ENCODE results near the gene BORCS5. TPM values are rescaled to one million over a fixed set of nuclear protein-coding genes. Genes with fewer than 3 reads are reported as not detected.
A peak's percentile ranks its signal among the peaks of the same experiment; 100 is the strongest.

The BORCS5 gene
- total RNA-seq, 1 donor from 2014 or later: 3.7 TPM

DNA sequence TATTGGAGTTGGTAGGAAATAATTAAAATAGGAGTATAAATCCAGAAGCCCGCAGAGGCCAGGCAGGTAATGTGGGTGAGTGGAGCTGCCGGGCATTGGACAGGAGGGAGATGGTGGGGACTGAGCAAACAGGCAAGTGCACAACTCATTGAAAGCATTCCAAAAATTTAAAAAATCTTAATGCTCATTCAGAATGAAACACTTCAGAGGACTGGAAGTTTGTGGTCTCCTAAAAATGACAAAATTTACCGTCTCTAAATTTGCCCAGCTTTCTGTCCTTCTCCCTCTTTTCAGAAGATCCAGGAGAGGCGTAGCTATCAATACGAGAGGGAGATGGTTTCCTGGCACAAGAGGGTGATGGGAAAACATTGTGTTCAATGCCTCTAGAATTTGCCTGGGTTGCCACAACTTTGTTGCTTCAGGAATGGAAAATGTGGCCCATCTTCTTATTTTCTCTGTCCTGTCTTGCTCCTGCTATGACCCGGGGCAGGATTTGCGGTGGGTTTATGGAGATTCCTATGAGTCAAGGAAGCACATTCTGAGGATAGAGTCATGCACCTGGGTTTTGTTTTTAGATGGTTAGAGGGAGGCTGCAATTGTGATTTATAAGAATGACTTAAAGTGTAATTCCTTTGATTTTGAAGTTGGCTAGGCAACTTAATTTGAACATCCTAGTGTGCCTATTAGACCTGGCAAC lies 72.2 kb downstream of the BORCS5 start:
- no peak for DNase-seq (ENCODE audit: low read depth in 2 of 2)

DNA sequence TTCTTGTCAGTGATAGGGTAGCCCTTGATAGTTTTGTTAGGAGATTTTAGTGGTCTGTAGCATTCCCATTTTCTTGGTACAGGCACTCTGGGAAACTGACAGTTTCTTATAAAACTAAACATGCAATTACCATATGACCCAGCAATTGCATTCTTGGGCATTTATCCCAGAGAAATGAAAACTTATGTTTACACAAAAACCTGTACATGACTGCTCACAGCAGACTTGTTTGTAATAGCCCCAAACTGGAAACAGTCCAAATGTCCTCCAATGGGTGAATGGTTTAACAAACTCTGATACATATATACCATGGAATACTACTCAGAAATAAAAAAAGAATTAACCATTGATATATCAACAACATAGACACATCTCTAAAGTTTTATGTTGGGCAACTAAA lies 75.5 kb downstream of the BORCS5 start:
- peak; percentile 29 to 78 for DNase-seq (ENCODE audit: low read depth in 2 of 2)

DNA sequence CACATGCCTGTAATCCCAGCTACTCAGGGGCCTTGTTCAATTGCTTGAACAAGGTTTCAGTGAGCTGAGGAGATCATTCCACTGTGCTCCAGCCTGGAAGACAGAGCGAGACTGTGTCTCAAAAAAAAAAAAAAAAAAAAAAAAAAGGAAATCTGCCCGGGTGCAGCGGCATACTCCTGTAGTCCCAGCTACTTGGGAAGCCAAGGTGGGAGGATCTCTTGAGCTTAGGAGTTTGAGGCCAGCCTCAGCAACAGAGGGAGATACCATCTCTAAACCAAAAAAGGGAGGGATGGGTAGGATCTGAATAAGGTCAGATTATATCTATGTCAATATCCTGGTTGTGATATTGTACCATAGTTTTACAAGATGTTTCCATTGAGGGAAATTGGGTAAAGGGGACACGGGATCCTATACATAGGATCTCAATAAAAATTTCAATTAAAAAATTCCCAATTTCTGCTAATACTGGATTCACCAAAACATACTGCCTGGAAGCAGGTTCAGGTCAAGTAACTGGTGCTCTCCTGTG lies 76.4 kb downstream of the BORCS5 start:
- no peak for DNase-seq (ENCODE audit: low read depth in 2 of 2)

DNA sequence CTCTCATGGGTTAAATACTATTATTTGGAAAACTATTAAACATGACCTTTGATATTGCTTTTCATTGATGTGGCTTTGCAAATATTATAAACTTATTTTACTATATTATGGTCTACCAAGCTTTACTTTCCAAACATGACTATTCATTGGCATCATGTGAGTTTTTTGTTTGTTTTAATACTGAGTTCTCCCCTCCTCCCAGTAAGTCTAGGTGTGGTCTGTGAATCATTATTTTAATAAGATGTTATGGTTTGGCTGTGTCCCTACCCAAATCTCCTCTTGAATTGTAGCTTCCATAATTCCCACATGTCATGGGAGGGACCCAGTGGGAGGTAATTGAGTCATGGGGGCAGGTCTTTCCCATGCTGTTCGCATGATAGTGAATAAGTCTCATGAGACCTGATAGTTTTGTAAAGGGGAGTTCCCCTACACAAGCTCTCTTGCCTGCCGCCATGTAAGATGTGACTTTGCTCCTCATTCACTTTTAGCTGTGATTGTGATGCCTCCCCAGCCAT lies 80.0 kb downstream of the BORCS5 start:
- DNase-seq (ENCODE audit: low read depth in 2 of 2): no peak

DNA sequence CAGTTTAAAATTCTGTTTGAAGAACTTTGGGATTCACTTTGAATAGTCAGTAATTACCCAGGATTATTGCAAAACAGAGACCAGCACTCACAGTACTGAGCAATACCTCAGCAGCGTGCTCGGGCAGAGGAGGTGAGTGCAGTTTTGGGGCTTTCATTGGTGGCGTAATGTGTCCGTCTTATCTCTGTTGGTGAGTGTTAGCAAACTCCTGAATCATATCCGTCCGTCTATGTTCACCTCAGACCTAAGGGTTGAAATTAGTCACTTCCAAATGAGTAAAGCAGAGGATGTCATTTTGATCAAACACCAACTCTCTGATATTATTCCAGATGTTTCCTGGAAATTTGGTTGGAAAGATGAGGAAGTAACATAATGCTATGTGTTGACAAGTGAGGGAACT lies 82.8 kb downstream of the BORCS5 start:
- peak; percentile 99 for DNase-seq (ENCODE audit: low read depth in 2 of 2)

DNA sequence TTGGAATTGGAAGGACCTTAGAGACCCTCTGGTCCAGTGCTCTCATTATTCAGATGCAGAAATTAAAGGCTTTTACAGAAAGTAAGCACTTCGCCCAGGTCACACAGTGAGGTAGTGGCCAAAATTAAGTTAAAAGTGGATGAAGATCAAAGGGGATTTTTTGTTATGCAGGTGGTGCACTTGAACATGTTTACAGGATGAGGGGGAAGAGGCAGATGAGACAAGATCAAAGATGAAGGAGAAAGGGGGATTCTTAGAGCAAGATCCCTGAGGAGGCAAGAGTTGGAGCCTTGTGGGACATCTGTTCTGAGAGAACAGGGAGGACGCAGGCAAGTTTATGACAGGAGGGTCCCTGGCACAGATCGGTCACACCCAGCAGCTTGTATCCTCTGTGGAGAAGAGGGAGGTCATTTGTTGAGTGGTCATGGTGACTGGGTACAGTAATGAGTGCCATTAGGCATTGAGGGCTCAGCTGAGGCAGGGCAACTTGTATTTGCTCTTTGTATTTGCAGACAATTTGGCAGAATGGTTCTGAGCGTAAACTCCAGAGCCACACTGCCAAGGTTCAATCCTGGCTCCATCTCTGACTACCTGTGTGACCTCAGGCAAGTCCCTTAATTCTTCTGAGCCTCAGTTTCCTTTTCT lies 84.0 kb downstream of the BORCS5 start:
- DNase-seq (ENCODE audit: low read depth in 2 of 2): no peak

DNA sequence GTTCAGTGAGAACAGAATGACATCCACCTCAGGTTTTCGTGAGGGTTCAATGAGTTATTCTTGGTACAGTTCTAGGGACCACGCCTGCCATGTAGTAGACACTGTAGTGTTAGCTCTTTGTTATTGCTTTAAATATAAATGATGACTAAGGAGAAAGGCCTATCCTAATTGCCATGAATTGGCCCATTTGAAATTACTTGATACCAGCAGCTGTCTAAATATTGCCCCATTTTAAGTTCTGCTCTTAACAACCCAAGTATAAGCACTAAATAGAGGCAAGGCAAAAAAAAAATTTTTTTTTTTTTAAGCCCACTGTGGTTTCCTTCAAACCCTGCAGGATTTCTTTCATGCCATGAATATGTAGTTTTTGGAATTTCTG lies 84.5 kb downstream of the BORCS5 start:
- no peak for DNase-seq (ENCODE audit: low read depth in 2 of 2)

DNA sequence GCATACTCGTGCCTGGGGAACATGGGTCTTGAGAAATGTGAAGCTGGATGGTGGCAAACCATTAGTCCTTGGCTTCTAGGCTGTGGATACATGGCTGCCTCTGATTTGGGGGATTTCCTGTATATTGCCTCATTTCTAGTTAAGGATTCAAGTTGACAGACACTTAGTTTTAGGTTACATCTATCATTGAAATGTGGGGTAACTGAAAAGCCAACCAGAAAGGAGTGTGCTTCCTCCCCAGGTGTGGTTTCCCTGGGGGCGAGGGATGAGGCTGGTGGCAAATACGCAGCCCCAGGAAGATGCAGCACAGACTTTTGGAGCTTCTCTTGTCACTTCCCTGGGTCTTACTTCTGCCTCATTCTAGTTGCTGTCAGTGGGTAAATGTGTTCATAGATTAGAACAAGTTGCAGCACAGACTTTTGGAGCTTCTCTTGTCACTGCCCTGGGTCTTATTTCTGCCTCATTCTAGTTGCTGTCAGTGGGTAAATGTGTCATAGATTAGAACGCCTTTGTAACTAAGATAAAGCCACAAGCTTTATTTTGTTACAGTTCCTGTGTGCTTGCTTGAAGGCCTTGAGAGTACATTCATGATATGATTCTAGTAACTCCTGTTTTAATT lies 85.1 kb downstream of the BORCS5 start:
- DNase-seq (ENCODE audit: low read depth in 2 of 2): peak in 1 of 2 donors; percentile 9

DNA sequence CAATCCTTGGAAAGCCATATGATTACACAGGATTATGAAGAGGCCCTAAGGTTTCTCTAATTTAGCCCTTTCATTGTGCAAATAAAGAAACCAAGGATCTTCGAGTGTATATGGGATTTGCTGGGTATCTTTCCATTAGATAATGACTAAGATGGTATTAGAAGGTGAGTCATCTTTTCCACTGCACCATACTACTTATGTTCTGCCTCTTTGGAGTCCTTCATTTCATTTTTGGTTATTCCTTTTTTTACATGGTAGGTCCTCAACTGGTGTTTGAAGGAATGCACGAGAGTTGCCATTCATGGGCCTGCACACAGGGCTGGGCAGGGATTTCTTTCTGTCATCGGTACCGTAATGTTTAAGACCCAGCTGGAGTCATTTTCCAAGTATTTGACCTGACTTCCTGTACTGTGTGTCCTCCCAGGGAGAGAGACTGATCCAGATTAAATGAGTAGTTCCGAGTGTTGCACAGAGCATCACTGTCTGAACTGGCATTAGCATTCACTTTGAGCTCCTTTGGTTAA lies 85.7 kb downstream of the BORCS5 start:
- DNase-seq (ENCODE audit: low read depth in 2 of 2): peak in 1 of 2 donors; percentile 72

DNA sequence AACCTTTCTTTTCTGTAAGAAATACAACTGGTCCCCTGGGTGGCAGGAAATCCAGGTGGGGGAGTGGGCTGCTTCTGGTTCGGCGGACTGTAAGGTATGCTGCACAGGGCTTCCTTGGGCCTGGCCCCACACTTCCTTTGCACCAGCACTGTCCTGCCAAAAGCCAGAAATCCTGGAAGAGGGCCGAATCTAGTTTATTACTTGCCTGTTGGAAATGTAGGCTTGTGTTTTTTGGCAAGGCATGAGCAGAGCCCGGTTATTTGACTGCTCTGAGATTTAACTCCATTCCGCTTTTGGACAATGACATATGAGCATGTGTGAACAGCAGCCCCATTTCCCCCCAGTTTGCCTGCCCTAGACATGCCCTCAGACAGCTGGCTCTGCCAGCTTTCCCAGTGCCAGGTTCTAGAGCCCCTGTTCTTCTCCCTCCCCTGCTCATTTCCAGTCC lies 86.6 kb downstream of the BORCS5 start:
- peak; percentile 83 for DNase-seq (ENCODE audit: low read depth in 2 of 2)

DNA sequence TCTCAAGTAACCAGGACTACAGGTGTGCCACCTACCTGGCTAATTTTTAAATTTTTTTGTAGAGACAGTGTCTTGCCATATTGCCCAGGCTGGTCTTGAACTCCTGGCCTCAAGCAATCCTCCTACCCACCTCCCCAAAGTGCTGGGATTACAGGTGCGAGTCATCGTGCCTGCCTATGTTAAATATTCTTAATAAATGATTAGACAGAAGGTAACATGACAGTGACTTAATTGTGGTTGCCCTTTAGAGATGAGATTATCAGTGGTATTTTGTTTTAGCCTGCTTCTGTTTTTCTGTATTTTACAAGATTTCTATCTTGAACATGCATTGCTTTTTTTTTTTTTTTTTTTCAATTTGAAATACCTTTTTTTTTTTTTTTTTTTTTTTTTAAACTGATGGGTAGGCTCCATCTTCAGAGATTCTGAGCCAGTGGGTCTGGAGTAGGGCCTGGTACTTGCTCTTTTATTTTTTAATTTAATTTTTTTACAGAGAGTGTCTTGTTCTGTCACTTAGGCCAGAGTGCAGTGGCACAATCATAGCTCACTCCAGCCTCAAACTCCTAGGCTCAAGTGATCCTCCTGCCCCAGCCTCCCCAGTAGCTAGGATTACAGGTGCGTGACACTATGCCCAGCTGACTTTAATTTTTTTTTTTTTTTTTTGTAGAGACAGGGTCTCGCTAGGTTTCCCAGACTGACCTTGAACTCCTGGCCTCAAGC lies 88.4 kb downstream of the BORCS5 start:
- DNase-seq (ENCODE audit: low read depth in 2 of 2): no peak

DNA sequence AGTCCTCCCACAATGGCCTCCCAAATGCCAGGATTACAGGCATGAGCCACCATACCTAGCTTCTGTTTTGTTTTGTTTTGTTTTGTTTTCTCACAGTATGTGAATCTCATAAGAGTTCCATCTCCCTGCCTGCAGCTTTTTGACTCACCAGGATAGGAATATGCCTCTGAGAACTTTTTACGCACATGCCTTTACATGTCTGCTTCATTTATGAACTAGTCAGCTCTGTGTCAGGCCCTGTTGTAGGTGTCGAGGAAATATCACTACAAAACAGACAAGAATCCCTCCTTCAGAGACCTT lies 89.0 kb downstream of the BORCS5 start:
- DNase-seq (ENCODE audit: low read depth in 2 of 2): no peak

DNA sequence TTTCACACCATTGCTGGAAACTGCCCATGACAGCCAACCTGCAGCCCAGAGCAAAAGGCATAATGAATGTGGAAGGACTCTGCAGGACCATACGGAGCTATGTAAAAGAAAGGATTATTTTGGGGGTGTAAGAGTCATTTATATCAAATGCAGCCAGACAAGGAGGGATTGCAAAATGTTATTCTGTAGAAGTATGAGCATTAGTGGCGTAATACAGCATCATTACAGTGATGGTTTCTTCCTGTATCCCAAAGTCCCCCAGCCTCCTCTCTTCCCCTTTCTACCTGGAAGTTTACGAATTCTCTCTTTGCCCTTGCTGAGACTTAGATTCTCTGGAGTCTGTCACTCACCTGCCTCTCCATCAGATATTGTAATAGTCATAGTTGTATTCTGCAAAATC lies 89.9 kb downstream of the BORCS5 start:
- no peak for DNase-seq (ENCODE audit: low read depth in 2 of 2)

DNA sequence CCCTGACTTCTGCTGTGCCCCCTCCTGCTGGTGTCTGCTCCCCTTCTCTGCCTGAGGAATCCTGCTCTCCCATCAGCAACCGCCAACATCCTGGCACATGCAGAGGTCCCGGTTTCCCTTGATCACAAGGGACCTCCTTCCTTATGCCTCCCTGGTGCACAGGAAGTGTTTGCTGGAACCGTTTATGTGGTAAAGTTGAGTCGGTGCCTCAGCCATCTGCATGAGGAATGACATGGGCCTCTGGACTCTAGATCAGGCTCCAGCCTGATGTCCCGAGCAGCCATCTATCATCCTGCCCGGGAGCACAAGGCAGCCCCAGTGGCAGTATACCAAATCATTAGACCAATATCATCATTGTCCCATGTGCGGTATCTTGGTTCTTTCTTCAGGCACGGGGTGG lies 90.4 kb downstream of the BORCS5 start:
- peak in 1 of 2 donors; percentile 23 for DNase-seq (ENCODE audit: low read depth in 2 of 2)

DNA sequence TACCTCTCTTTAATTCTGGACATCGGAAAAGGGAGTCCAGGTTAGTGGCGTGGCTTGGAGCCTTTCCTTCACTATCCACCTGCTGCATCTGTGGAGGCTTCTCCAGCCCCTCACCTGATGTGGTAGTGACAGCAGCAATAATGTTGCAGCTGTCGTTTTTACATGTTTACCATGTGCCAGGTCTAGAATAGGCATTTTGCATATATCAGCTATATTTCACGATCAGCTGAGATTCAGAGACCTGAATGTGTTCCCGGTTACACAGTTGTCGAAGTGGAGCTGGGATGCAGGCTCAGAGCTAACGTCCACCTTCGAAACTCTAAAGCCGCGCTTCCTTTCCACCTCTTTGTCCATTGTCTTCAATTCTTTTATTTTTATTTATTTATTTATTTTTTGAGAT lies 91.0 kb downstream of the BORCS5 start:
- DNase-seq (ENCODE audit: low read depth in 2 of 2): no peak

DNA sequence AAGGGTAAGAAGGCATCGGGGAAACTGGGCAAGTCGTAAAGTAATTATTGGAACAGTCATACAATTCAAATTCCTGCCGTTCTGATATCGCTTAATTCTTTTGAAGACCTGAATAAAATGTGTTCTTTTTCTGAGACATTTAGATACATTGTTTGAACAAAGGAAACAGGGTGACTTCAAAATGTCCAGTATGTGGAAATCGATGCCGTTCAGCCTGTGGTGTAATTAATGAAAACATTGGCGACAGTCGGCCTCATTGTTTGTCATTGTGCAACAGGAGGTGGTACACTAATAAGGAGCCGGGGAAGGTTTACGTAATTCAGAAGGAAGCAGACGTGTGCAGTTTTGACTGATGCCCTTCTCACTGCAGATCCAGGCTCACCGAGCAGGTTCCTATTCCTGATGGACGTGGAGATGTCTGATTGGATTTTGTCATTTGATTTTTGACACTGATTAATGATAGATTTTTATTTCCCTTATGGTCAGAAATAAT lies 92.7 kb downstream of the BORCS5 start:
- peak; percentile 46 to 60 for DNase-seq (ENCODE audit: low read depth in 2 of 2)

DNA sequence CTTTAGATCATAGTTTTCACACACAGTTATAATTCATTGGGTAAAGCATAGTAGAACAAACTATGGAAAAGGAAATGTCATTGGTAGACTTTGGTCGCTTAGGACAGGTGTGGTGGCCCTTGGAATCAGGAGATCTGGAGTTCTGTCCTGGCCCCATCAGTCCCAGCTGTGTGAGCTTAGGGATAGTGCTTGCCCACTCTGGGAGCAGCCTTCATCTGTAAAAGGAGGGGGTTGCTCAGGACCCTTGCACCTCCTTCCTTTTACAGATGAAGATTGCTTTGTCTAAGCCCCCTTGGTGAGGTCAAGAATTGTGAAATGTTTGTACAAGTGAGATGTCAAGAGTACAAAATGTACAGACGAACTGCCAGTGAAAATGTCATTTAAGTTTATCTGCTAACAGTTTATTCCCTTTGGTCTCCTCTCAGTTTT lies 93.2 kb downstream of the BORCS5 start:
- no peak for DNase-seq (ENCODE audit: low read depth in 2 of 2)

DNA sequence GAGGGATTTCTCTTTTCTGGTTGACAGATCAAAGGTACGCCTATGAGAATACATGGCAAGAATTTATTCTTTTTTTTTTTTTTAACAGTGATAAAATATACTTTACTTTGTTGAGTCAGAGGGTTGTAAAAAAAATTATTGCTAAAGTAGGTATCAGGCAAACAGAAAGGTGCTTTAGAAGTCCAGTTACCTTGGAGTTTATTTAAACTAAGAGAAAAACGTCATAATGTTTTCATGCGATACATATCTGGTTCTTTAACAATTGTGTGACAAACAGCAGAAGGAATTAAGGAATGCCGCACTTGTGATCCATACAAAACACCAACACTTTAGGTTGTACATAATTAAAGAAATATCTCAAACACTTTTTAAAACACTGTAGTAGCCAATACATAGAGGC lies 94.2 kb downstream of the BORCS5 start:
- no peak for DNase-seq (ENCODE audit: low read depth in 2 of 2)

DNA sequence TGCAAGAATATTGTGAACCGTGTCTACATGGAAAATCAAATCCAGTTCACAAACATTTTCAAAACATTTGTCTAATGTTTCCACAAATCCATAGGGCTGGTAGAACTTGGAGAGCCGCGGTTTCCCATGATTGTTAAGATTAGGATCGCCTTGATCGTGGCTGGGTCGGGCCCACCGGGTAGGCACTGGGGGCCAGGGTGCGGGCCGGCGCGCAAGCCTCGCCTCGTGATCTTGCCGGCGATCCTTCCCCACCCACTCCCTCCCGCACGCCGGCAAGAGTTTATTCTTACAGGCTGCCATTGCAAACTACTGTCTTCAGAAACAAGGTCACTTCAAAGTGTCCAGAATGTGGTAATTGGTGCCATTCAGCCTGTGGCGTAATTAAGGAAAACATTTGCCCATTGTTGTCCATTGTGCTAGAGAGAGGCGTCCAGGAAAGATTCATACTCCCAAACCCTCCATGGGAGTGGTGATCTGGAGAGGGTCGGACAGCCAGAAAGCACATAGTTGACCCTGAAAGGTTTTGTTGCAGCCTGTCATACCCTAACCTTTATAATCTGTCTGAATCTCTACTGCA lies 95.5 kb downstream of the BORCS5 start:
- DNase-seq (ENCODE audit: low read depth in 2 of 2): no peak

DNA sequence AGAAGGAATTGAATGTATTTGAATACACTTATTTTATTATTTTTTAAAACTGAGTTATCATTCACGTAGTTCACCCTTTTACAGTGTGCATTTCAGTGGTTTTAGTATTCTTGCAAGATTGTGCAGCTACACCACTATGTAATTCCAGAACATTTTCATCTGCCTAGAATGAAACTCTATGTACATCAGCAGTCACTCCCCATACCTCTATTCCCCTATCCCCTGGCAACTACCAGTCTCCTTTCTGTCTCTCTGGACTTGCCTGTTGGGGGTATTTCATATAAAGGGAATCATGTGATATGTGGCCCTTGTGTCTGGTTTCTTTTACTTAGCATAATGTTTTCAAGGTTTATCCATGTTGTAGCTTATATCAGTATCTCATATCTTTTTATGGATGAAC lies 96.8 kb downstream of the BORCS5 start:
- no peak for DNase-seq (ENCODE audit: low read depth in 2 of 2)

DNA sequence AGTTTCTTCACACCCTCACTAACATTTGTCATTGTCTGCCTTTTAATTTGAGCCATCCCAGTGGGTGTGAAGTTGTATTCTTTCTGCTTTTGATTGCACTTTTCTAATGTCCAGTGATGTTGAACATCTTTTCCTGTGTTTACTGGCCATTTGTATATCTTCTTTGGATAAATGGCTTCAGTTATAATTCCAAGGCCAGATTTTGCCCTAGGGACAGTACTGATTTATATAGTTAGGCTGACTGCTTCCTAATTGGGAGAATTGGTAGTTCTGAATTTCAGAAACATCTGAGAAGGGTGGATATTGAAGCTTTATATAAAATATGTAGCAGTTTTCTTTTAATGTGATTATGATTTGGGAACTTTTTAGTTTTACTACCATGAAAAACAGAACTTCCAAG lies 97.4 kb downstream of the BORCS5 start:
- no peak for DNase-seq (ENCODE audit: low read depth in 2 of 2)

Data from dermis microvascular lymphatic vessel endothelial cell (primary cell).